HG03439 (cell line): ENCODE measurements around the gene KCTD16.

Source experiments
- ATAC-seq: cut with Tn5 transposase; IDR thresholded peaks from one replicate; pipeline ENCODE4 v1.9.1; 2021; ENCODE audit warnings: mild to moderate bottlenecking, moderate library complexity; ENCODE audit not compliant: unreplicated experiment

KCTD16 gene

DNA sequence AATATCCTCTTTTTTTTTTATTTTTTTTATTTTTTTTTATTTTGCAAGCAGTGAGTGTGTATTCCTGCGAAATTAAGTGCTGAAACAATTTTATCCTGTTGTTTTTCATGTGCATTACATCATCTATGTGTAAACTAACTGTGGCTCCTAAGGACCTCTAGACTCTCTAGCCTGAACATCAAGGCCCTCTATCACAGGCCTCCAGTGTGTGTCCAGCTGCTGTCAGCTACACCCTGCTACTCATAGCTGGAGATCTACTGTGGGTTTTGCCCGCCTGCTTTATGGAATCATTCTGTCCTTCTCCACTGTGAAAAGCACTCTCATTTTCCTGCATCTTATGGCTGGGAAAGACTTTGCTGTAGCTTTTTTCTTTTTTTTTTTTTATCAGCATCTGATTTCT lies 157.8 kb downstream of the KCTD16 start:
- no peak for ATAC-seq

DNA sequence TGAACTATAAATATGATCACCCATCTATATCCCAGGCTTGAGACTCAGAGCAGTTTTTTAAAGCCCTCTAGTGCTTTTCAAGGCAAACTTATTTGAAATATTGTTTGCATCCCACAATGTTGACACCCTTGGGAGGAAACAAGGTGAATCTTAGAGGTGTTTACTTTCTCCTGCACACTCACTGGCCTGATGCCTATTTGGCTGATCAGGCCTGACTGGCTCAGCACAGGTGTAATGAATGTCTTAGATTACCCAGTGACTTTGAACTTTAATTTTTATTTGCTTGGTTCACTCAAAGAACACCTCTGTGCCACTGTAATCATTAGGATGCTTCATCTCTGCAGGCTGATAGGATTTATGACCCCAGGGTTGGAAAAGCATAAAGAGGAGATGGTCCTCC lies 158.3 kb downstream of the KCTD16 start:
- no peak for ATAC-seq

DNA sequence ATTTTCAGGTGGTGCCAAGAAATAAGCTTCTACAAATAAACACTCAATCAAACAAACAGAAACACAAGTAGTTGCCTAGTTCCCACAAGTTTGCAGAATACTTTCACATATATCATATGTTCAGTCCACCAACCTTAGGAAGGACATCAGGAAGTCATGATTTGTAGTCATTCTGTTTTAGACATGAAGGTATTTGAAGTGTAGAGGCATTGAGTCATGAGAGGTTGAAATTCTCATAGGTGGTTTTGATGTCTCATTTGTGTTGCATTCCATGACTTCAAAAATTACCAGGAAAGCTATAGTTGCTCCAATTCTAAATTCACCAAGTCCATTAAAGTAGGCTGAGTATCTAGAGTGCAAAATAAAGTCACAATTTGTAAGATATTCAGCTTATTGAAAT lies 159.0 kb downstream of the KCTD16 start:
- no peak for ATAC-seq

DNA sequence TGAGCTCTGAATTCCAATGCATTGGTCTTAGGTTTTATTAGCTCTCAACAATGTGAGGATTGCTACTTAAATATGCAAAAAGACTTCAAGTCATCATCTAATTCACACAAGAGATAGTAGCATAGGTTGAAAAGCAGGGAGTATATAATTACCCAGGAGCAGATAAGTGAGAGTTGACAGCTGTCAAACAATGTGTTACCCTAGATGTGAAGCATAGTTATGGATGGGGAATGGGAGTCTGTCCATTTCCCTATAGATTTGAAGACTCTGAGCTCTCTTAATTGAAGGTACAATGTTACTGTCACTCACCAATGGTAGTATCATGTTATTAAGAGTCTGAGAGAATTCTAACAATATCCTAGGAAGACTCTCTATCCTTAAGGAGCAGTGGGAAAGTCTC lies 160.7 kb downstream of the KCTD16 start:
- ATAC-seq, result no peak

DNA sequence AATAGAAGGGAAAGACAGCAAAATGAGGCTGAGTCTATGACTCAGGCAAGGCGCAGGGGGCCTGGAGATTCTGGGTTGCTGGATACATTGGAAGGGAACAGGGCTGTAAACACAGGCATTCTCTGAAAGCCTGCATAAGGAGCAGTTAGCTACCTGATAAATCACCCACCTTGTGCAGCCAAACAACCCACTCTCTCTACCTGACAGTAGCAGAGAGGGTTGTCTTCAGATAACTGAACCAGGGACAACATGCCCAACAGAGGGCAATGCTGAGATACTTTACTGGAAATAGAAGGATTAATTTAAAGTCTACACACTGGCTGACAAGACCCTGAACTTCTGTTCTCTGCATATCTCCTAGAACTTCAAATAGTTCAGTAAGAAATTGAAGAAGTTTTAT lies 161.6 kb downstream of the KCTD16 start:
- no peak for ATAC-seq

DNA sequence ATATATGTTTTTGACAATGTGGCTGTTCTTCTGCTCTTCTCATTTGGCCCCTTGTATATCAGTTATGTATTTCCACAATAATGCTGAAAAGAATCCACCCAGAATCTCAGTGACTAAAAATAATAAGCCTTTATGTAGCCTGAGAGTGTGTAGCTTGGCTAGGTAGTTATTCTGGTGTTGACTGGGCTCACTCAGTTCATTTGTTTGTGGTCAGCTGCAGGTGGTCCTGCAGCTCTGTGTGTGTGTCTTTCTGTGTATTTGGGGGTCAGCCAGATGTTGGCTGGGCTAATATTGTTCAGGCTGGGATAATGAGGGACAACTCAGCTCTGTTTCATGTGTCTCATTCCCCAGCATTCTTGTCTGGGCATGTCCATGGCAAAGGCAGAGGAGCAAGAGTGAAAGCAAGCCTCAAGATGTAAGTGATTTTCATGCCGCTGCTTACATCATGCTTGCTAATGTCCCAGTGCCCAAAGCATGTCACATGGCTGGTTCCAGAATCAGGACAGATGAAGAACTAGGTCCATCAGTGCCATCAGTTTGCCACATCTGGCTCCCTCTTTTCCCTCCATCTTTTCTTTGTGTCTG lies 162.8 kb downstream of the KCTD16 start:
- ATAC-seq, result no peak

DNA sequence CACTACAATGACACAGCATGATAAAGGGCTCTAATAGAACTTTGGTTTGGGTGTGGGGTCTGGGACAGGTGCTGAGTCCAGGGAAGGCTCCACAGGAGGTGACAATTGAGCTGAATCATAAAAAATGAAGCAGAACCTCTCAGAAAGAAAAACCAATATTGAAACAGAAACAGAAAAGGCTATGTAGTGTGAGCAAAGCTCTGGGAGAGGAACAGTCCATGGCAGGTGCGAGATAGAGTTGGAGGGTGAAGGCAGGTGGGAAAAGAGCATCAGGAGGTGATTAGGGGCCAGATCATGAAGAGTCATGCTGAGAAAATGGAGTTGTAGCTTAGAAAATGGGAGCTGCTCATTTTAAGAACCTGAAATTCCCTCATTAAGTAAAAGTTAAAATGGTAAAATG lies 164.9 kb downstream of the KCTD16 start:
- no peak for ATAC-seq

DNA sequence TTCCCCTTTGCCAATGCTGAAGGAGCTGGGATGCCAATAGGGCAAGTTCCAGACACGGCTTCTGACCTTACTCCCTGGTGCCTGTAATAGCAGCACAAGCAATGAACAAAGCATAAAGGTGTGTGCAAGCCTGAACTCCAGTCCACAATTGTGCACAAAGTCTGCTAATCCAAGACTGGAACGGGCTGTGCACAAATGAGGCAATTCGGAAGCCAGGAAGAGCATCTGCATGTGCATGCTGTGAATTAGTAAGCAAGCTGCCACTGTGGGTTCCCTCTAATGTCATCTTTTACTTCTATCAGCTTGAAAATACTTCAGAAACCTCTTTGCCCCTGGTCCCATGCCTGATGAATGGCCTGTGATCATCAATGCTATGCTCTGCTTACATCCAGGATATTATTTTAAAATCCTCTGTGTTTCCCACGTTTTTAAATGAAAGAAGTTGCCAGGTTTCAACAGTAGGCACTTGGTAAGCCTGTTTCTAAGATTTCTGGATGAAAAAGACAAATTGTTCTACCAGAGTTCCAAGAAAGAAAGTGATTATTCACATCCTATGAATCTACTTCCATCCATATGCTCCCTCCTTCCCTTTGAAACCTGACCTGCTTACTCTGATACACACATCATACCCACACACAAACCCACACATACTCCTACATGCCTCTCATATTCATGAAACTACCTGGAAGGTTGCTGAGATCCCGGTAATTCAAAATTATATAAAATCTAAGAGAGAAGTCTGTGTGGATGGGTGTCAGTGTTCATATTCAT lies 165.7 kb downstream of the KCTD16 start:
- no peak for ATAC-seq

DNA sequence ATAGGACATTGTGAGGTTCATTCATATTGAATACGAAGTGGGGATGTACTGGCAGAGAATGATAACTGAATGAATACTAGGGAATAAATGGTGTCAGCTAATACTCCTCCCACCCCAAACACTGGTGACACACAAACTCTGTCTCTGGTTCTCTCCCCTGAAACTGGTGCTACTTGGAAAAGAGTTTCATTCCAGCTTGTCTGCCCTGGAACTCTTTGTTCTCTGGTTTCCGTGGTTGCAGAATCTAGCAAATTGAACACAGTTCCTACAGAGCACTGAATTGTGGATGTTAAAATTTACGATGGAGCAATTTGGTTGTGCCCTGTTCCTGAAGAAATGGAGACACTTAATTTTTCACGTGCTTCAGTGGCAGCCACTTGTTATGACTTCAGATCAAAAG lies 181.7 kb downstream of the KCTD16 start:
- no peak for ATAC-seq

DNA sequence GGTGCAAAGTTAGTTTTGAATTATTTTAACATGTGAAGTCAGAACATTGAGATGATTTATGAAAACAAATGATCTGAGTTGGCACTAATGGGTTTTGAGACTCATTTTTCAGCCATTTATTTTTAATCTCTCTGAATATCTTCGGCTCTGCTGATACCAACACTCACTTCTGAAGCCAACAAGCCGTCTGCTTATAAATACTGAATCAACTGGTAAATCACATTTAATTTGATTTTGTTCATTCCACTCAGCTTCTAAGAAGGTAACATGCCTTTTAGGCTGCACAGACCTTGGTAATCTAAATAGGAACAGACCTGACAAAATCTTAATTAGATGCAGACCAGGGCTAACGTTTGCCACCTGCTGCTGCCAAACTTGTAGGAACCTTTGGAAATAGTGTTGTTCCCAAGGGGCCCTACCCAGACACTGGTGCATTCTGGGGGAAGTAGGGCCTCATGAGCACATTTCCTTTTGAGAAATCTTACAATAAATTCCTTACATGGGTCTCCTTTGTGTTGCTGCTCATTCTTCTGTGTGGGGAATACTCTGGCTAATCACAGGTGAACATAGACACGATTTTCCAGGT lies 182.2 kb downstream of the KCTD16 start:
- no peak for ATAC-seq

DNA sequence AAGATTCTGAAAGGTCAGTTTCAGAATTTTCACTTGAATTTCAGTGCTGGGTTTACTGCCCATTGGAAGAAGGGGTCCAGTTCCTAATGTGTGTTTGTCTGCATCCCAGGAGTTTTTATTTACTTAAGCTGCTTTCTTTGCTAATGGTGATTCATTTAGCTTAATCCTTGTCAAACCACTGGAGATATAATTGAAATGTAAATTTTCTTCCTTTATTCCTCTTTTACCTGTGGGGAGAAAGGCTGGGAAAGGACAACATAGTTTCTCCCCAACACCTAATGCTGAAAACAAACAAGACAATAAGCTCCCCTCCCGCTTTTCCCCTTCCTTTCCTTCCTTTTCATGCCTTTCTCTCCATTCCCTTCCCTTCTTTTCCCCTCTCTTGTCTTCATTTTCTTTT lies 185.8 kb downstream of the KCTD16 start:
- ATAC-seq, result no peak

DNA sequence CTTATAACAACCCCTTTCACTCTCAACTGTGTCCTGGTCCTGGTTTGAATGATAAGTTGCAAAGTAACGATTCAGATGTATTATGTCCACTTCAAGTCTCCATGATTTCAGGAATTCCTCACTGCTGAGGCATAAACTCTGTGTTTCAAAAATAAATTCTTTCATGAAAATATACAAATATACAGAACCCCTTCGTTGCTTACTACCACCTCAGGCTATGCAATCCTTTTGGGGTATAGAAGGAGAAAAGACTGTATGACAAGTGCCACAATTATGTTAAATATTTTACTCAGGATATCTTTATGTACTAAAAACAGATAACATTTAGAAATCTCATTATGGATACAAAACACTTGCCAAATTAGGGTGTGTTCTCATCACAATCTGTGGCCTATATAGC lies 190.7 kb downstream of the KCTD16 start:
- no peak for ATAC-seq

DNA sequence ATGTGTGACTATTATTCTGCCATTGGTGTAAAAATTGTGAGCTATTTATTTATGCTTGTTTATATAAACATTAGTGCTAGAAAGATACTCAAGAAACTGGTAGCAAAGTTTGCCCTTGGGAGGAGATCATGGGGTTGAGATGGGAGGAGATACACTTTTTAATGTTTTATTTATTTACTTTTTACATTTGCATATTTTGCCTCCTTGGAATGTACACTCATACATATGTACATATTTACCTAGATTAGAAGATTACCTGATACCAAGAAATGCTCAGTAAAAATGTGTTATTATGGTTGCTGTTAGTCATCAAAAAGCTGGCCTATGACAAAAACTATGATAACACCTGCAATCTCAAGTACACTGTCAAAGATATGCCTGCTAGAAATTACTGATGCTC lies 195.2 kb downstream of the KCTD16 start:
- ATAC-seq, result no peak

DNA sequence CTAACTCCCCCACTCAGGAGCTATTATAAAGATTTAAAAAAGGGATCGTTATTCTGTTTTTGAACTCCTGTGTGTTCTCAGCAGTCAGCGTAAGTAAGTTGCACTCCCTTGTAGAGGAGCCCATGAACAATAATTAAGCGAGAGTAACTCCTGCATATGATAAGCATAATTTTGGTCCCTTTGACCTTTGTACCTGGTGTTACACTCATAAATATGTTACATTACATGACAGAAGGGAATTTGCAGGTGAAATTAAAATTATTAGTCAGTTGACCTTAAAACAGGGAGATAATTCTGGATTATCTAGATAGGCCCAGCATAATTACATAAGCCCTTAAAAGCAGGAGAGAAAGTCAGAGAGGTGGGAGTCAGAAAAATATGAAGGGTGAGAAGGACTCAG lies 197.3 kb downstream of the KCTD16 start:
- no peak for ATAC-seq

DNA sequence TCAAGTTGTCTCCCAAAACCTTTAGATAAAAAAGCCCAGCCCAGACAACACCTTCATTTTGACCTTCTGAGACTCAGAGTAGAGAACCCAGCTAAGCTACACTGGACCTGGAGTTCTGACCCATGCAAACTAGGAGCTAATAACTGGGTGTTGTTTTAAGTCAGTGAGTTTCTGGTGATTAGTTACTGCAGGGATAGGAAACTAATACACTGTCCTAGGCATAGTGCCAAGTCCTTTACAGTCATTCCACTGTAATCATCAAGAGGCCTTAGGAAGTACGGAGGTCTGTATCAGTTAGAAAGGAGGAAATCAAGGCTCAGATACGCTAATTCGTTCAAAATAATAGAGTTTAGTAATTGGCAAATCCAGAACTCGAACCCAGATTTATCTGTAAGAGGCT lies 197.9 kb downstream of the KCTD16 start:
- ATAC-seq, result no peak

DNA sequence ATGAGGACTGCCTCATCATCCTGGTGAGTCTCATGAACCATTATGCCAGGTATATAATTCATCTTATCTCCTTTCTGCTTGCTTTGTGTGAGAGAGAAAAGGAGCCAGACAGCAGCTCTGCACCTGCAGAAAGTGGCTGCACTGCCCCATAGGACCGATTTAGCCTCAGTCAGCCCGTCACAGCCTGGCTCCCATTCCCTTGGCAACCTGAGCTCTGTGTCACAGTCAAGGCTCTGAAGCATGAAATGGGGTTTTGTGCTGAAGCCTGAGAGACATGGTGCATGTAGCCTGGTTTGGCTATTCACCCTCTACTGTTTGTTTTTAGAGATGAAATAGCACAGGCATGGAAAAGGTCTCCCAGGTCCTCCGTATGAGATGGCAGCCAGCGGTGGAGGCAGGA lies 198.3 kb downstream of the KCTD16 start:
- ATAC-seq, result no peak

DNA sequence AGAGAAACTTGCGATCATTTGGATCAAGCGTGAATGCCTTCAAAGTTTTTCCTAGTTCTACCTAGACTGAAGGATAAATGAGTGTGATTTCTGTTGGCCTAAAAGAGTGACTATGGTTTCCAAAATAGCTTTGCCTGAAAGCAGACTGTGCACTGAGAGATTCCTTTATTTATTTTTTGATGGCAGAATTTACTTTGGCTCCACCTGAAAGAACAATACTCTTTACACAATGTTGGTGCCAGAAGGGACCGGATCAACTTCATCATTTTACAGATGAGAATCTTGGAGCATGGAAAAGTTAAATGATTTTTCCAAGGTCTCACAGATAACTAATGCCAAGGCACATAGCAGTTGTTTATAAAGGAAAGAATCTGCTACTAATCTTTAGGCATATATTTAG lies 199.6 kb downstream of the KCTD16 start:
- no peak for ATAC-seq

DNA sequence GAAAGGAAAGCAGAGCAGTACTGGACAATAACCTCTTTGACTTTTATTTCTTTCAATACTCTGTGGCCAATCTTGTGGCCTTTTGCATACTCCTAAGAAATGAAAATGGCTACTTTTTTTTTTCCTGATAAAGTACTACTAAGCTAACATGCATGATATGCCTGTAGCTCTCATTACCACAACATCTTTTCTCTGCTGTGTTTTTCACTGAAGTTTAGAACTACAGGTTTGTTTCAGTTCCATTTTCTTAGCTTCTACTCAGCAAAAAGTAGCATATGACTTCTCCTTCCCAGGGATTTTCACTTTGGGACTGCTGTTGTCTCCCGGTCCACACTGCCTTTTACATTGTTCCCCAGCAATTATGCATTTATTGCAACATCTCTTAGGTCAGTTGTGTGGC lies 204.0 kb downstream of the KCTD16 start:
- ATAC-seq, result no peak

DNA sequence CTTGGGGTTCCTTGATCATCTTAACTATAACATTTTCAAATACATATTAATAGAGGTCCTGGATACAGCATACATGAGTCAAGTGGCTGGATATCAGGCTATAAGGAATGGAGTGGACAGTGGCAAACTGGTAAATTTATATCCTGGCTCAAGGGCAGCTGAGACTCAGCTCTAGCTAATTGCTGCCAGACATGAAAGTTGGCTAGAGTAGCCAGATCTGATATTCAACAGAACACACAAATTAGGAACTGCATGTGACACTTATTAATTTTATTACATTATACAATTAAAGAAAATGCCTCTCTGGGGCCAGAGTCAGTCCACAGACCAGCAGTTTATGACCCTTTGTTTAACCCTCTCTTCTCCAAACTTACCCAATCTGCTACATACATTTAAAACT lies 206.5 kb downstream of the KCTD16 start:
- ATAC-seq, result no peak

DNA sequence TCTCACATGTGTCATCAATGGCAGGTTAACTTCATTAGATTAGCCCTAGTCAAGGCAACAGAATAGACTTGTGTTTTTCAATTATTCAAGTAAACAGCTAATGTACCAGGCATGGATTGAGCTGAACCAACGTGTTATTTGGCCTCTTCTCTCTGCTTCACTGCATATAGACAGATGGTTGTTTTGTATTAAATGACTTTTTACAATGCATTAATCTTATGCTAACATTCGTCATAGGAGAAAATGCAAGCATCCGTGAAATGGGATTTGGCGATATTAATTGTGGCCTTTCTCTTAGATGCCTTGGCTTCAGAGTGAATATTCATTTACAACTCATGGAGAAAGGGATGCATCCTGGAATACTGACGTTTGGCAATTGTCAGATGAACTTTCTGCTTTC lies 208.0 kb downstream of the KCTD16 start:
- no peak for ATAC-seq

DNA sequence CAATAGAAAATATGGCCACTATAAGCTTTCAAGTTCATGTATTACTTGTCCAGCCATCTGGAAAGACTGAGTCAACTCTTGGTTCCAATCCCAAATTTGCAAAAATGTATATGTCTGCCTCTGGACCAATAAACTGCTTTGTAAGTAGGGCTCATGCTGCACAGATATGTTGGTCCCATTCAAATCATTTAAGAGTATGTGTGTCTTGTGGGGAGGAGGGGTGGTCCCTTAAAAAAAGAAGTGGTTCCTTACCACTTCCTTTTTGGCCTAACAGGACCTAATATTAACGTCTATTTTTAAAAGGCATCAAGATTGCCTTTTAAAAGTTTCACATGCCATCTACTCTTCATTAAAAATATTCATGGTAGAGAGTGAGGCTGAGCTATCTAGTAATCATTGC lies 214.9 kb downstream of the KCTD16 start:
- ATAC-seq, result no peak

DNA sequence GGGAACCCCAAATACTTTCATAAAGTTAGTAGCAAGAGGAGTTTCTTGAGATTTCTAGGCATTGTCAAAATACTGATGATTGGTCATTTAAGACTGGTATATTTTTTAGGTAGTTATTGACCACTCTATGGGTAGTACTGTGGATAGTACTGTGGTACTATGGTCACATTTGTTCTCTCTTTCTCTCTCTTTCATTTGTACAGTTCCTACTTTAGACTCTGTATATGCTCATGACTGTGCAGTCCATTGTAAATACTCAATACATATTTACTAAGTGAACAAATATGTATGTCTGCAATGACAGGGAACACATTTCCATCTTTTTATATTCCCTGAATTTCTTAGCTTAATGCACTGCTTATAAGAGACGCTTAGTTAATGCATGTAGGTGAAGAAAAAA lies 215.6 kb downstream of the KCTD16 start:
- no peak for ATAC-seq

DNA sequence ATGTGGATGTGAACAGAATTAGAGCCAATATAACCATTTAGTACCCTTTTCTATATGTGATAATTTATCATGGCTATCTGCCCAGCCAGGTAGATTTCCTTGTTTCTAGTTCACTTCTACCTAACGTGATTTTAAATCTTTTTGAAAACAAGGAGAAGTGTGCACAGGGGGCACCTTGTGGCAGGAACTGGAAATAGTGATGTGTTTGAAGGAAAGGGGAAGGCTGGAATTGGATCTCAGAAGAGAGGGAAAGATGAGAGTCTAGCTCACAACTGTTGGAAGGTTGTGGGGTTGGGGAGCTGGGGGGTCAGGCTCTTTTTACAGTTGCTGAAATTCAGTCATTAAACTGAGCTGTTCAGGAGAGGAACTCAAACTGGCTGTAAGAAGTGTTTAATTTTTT lies 219.5 kb downstream of the KCTD16 start:
- ATAC-seq, result no peak
